ENCODE data around the gene PLA2G4D.

PLA2G4D gene

GRCh38 chr15:42078903-42079302 lies 15.5 kb downstream of the PLA2G4D start:
- no peaks in the 10 kb centered on the region for H3K36me3 ChIP-seq (replicated peaks)
- TF ChIP-seq CTCF (IDR thresholded peaks at IDR 0.05; ENCODE audit: low read depth, low read length, missing control alignments), result no peak
- H3K4me3 ChIP-seq (ENCODE audit: low read depth, low read length), result no peak overlapping the region
- no peak overlapping the region for H3K27ac ChIP-seq
- in situ Hi-C loops (cut with HindIII; ENCODE audit: low pct_ligation_motif_present, low sequenced_read_pairs), result no loop called here
- no peak for DNase-seq
- H3K27me3 ChIP-seq (replicated peaks), result peaks cover 16% of the 10 kb centered on the region

- no peak for TF ChIP-seq CTCF (IDR thresholded peaks at IDR 0.05; ENCODE audit: low read depth, low read length, missing control alignments)
- in situ Hi-C loops (cut with HindIII; ENCODE audit: low pct_ligation_motif_present, low sequenced_read_pairs), result no loop called here
Observed at GRCh38 chr15:42077689-42078088, 16.7 kb downstream of the PLA2G4D start.

GRCh38 chr15:42073418-42073817 lies 20.9 kb downstream of the PLA2G4D start:
- Histone ChIP-seq H3K27me3 (replicated peaks) (no peaks in the 10 kb centered on the region), H3K27ac (no peak overlapping the region), H3K36me3 (replicated peaks) (no peaks in the 10 kb centered on the region), H3K4me3 (ENCODE audit: low read depth, low read length) (no peak overlapping the region)
- DNase-seq, result no peak
- in situ Hi-C loops (cut with HindIII; ENCODE audit: low pct_ligation_motif_present, low sequenced_read_pairs), result no loop called here
- TF ChIP-seq CTCF (IDR thresholded peaks at IDR 0.05; ENCODE audit: low read depth, low read length, missing control alignments), result no peak

More at GRCh38 chr15:42077689-42078088, 16.7 kb downstream of the PLA2G4D start:
- no peak overlapping the region for H3K27ac ChIP-seq
- H3K27me3 ChIP-seq (replicated peaks), result peaks cover 16% of the 10 kb centered on the region
- no peaks in the 10 kb centered on the region for H3K36me3 ChIP-seq (replicated peaks)
- DNase-seq, result no peak
- H3K4me3 ChIP-seq (ENCODE audit: low read depth, low read length), result no peak overlapping the region

GRCh38 chr15:42072141-42072685 lies 22.1 kb downstream of the PLA2G4D start:
- DNase-seq, result no peak
- in situ Hi-C loops (cut with HindIII; ENCODE audit: low pct_ligation_motif_present, low sequenced_read_pairs), result no loop called here
- Histone ChIP-seq H3K27me3 (replicated peaks) (no peaks in the 10 kb centered on the region), H3K36me3 (replicated peaks) (no peaks in the 10 kb centered on the region), H3K4me3 (ENCODE audit: low read depth, low read length) (no peak overlapping the region), H3K27ac (no peak overlapping the region)
- TF ChIP-seq CTCF (IDR thresholded peaks at IDR 0.05; ENCODE audit: low read depth, low read length, missing control alignments), result no peak

- Histone ChIP-seq H3K4me3 (ENCODE audit: low read depth, low read length) (no peak overlapping the region), H3K27me3 (replicated peaks) (no peaks in the 10 kb centered on the region), H3K27ac (no peak overlapping the region), H3K36me3 (replicated peaks) (no peaks in the 10 kb centered on the region)
- no peak for TF ChIP-seq CTCF (IDR thresholded peaks at IDR 0.05; ENCODE audit: low read depth, low read length, missing control alignments)
- in situ Hi-C loops (cut with HindIII; ENCODE audit: low pct_ligation_motif_present, low sequenced_read_pairs), result no loop called here
- DNase-seq, result no peak
Observed at GRCh38 chr15:42071717-42072116, 22.6 kb downstream of the PLA2G4D start.

GRCh38 chr15:42070976-42071350 lies 23.4 kb downstream of the PLA2G4D start:
- Histone ChIP-seq H3K4me3 (ENCODE audit: low read depth, low read length) (no peak overlapping the region), H3K36me3 (replicated peaks) (no peaks in the 10 kb centered on the region), H3K27me3 (replicated peaks) (no peaks in the 10 kb centered on the region), H3K27ac (no peak overlapping the region)
- DNase-seq, result no peak
- in situ Hi-C loops (cut with HindIII; ENCODE audit: low pct_ligation_motif_present, low sequenced_read_pairs), result no loop called here
- TF ChIP-seq CTCF (IDR thresholded peaks at IDR 0.05; ENCODE audit: low read depth, low read length, missing control alignments), result no peak
